Activated T-cell treated with anti-CD3 and anti-CD28 coated beads for 48 hours (primary cell): ENCODE data around the gene FER.
A peak's percentile ranks its signal among the peaks of the same experiment; 100 is the strongest.
"Not testable (repeated sequence)": the region's sequence is repeated elsewhere in the genome, so short reads cannot be mapped to it uniquely, and the experiment has no call there.

Source experiments
- DNase-seq: peaks from one replicate; pipeline ENCODE4 v3.0.0-alpha.2; 2020; ENCODE audit warnings: low read depth

The FER gene

GRCh38 chr5:108747774-108748400, at the start of gene FER:
FER (plus strand) TSS chr5:108747897; CDS start chr5:108798183, 50,286 bp downstream.
- peak; percentile 5 for DNase-seq

GRCh38 chr5:108700388-108700787, 47.3 kb upstream of the FER start:
- not testable (repeated sequence) for DNase-seq

GRCh38 chr5:108700930-108701329, 46.8 kb upstream of the FER start:
- no peak for DNase-seq

GRCh38 chr5:108702546-108702945, 45.2 kb upstream of the FER start:
- no peak for DNase-seq

GRCh38 chr5:108703313-108703712, 44.4 kb upstream of the FER start:
- no peak for DNase-seq

GRCh38 chr5:108707141-108707540, 40.6 kb upstream of the FER start:
- DNase-seq = no peak

GRCh38 chr5:108711898-108712297, 35.8 kb upstream of the FER start:
- no peak for DNase-seq

- DNase-seq = no peak
Observed at GRCh38 chr5:108715408-108715807, 32.3 kb upstream of the FER start.

GRCh38 chr5:108720391-108720790, 27.3 kb upstream of the FER start:
- DNase-seq = no peak

GRCh38 chr5:108726446-108727235, 21.1 kb upstream of the FER start:
- no peak for DNase-seq

- no peak for DNase-seq
Observed at GRCh38 chr5:108727236-108727650, 20.5 kb upstream of the FER start.

- DNase-seq = peak; percentile 28
Observed at GRCh38 chr5:108727651-108728565, 19.8 kb upstream of the FER start.

GRCh38 chr5:108728566-108729241, 19.0 kb upstream of the FER start:
- peak; percentile 25 for DNase-seq

- DNase-seq = no peak
Observed at GRCh38 chr5:108729242-108729615, 18.5 kb upstream of the FER start.

- no peak for DNase-seq
Observed at GRCh38 chr5:108730617-108731340, 16.9 kb upstream of the FER start.

GRCh38 chr5:108735790-108736189, 11.9 kb upstream of the FER start:
- DNase-seq = no peak

GRCh38 chr5:108736855-108737254, 10.8 kb upstream of the FER start:
- no peak for DNase-seq

GRCh38 chr5:108739376-108739775, 8.3 kb upstream of the FER start:
- no peak for DNase-seq

- DNase-seq = no peak
Observed at GRCh38 chr5:108739906-108740305, 7.8 kb upstream of the FER start.

GRCh38 chr5:108743319-108743718, 4.4 kb upstream of the FER start:
- DNase-seq = no peak

- DNase-seq = no peak
Observed at GRCh38 chr5:108743846-108744245, 3.9 kb upstream of the FER start.
